K562 (cell line): Measurements from ENCODE around the gene TM2D3. TPM values are rescaled to one million over a fixed set of nuclear protein-coding genes. Genes with fewer than 3 reads are reported as not detected.

Experiments used
- ATAC-seq: fragments of 200-7000 bp; cut with Tn5 transposase; 3 replicates; pipeline ENCODE4 v1.9.1; 2020; ENCODE audit warnings: moderate library complexity
- BruUV-seq: library from RNA; stranded (reverse); fragments of 400-500 nt; replicated peaks from 2 replicates; lab custom pipeline; 2021; lab: Mats Ljungman, UMichigan
- CTCF ChIA-PET: fragments of 300-600 bp; formaldehyde crosslinking; extraction: SDS; loops from one replicate; lab custom pipeline; 2021; ENCODE audit warnings: low intra/inter-chr PET ratio; lab: Yijun Ruan, JAX
- POLR2A ChIA-PET: fragments of 300-600, 350-650 bp; sonication (Branson Sonifier 250); formaldehyde crosslinking; extraction: SDS; loops from one replicate; lab custom pipeline; 2021; ENCODE audit warnings: antibody characterized with exemption, inconsistent platforms; lab: Yijun Ruan, JAX
- DNase-seq, 4 experiments: peaks; one replicate each; pipeline versions ENCODE4 v3.0.0 to v3.0.0-alpha.2; 2011 to 2018; ENCODE audit warnings: low spot score in 3 of 4, mixed read lengths in 3 of 4; ENCODE audit errors: extremely low read depth in 1 of 4
- FAIRE-seq: peaks from 2 replicates; lab custom pipeline; 2011; peaks lifted over from hg19 to GRCh38; lab: Jason Lieb, UNC
- H2AFZ ChIP-seq: 2 replicates; pipeline ENCODE4 v1.6.0; 2011; ENCODE audit warnings: low read depth, low read length, control low read depth, inconsistent platforms
- H3K27ac ChIP-seq: fragments of 200-600 bp; 3 replicates; pipeline ENCODE4 v1.8.0; 2011; ENCODE audit warnings: low read depth, mild to moderate bottlenecking, control low read depth, inconsistent platforms, low read length, moderate library complexity, mixed read lengths; ENCODE audit errors: extremely low read depth
- H3K27me3 ChIP-seq, 2 experiments: fragments of 300-600 bp in 1 of 2; 2 replicates in 1 of 2; 3 replicates in 1 of 2; pipeline versions ENCODE4 v1.6.0 to v1.8.0; 2011; ENCODE audit warnings: inconsistent platforms in 2 of 2, low read length in 2 of 2, mild to moderate bottlenecking in 1 of 2, mixed read lengths in 1 of 2, moderate library complexity in 1 of 2; ENCODE audit not compliant: control insufficient read depth in 2 of 2, insufficient read depth in 2 of 2
- H3K36me3 ChIP-seq: fragments of 300-600 bp; 3 replicates; pipeline ENCODE4 v1.8.0; 2011; ENCODE audit warnings: mild to moderate bottlenecking, low read length, inconsistent platforms; ENCODE audit not compliant: control insufficient read depth, insufficient read depth
- H3K4me1 ChIP-seq, 2 experiments: fragments of 200-600 bp in 1 of 2; replicated peaks in 1 of 2; 2 replicates in 1 of 2; 3 replicates in 1 of 2; pipeline versions ENCODE4 v1.5.1 to v1.8.0; 2011; ENCODE audit warnings: inconsistent platforms in 2 of 2, low read length in 2 of 2, mild to moderate bottlenecking in 1 of 2, mixed read lengths in 1 of 2, moderate library complexity in 1 of 2; ENCODE audit not compliant: control insufficient read depth in 2 of 2, insufficient read depth in 2 of 2
- H3K4me2 ChIP-seq: 2 replicates; pipeline ENCODE4 v1.6.1; 2011; ENCODE audit warnings: low read length, control low read depth, inconsistent platforms, mixed read lengths; ENCODE audit not compliant: insufficient read depth
- H3K4me3 ChIP-seq: fragments of 200-600 bp; sonication (generic), shearing (Covaris generic); 2 replicates; pipeline ENCODE4 v1.5.1; 2016; ENCODE audit warnings: control low read depth, inconsistent platforms
- H3K79me2 ChIP-seq: fragments of 200-600 bp; 3 replicates; pipeline ENCODE4 v1.8.0; 2011; ENCODE audit warnings: low read length, inconsistent platforms; ENCODE audit not compliant: control insufficient read depth, insufficient read depth
- H3K9ac ChIP-seq, 2 experiments: 2 replicates each; pipeline versions ENCODE4 v1.6.0 to v1.6.1; 2011; ENCODE audit warnings: low read depth in 2 of 2, low read length in 2 of 2, control low read depth in 1 of 2, inconsistent platforms in 1 of 2, mild to moderate bottlenecking in 1 of 2, mixed read lengths in 1 of 2; ENCODE audit not compliant: insufficient read depth in 1 of 2
- H3K9me1 ChIP-seq: one replicate; pipeline ENCODE4 v1.6.0; 2011; ENCODE audit warnings: inconsistent platforms, mild to moderate bottlenecking, low read length, moderate library complexity; ENCODE audit not compliant: control insufficient read depth, insufficient read depth
- H3K9me3 ChIP-seq: replicated peaks from 2 replicates; pipeline ENCODE4 v1.5.1; 2011; ENCODE audit warnings: low read depth, low read length, inconsistent platforms; ENCODE audit not compliant: control insufficient read depth, insufficient read depth
- H4K20me1 ChIP-seq: replicated peaks from 2 replicates; pipeline ENCODE4 v1.6.1; 2011; ENCODE audit warnings: low read length, inconsistent platforms, mixed read lengths; ENCODE audit not compliant: control insufficient read depth, insufficient read depth
- CBX3 ChIP-seq, 2 experiments: IDR thresholded peaks; 1 replicate in 1 of 2; 2 replicates in 1 of 2; pipeline ENCODE4 v1.6.1; 2012; ENCODE audit warnings: inconsistent platforms in 2 of 2, low read length in 2 of 2, borderline replicate concordance in 1 of 2, control low read depth in 1 of 2
- CEBPZ ChIP-seq: fragments of 150-350 bp; IDR thresholded peaks from 2 replicates; pipeline ENCODE4 v1.6.1; 2014; ENCODE audit warnings: low read depth, mild to moderate bottlenecking, low read length, borderline replicate concordance
- FOXA3 ChIP-seq, 2 experiments: fragments of 450-650 bp in 1 of 2; sonication (generic) in 1 of 2; formaldehyde crosslinking; IDR thresholded peaks in 1 of 2; conservative IDR thresholded peaks in 1 of 2; 2 replicates each; pipeline versions ENCODE4 v1.4.0 to v1.8.0; 2020 to 2022; ENCODE audit warnings: mild to moderate bottlenecking in 2 of 2, missing genetic modification reagents in 1 of 2
- HLTF ChIP-seq: fragments of 450-650 bp; IDR thresholded peaks from 2 replicates; pipeline ENCODE4 v1.6.1; 2016
- HNRNPH1 ChIP-seq: fragments of 200-400 bp; formaldehyde crosslinking; optimal IDR thresholded peaks from 2 replicates; pipeline ENCODE3; 2017; ENCODE audit warnings: low read depth, mild to moderate bottlenecking, low read length, moderate library complexity
- RFX5 ChIP-seq: IDR thresholded peaks from 2 replicates; pipeline ENCODE4 v1.6.1; 2011; ENCODE audit warnings: low read depth, mild to moderate bottlenecking, improper control_type of control experiment, low read length
- SREBF2 ChIP-seq: sonication (generic); formaldehyde crosslinking; IDR thresholded peaks from 2 replicates; pipeline ENCODE4 v1.4.0; 2020; ENCODE audit warnings: mild to moderate bottlenecking, missing genetic modification reagents
- TAL1 ChIP-seq: fragments of 450-650 bp; IDR thresholded peaks from 2 replicates; pipeline ENCODE4 v1.6.1; 2016; ENCODE audit warnings: mild to moderate bottlenecking
- ZEB2 ChIP-seq: fragments of 450-650 bp; IDR thresholded peaks from 2 replicates; pipeline ENCODE4 v1.6.1; 2016
- WGBS: fragments of 100-300 bp; shearing (Covaris generic); methylation state at CpG from one replicate; pipeline ENCODE4 v1.1.6; 2016; ENCODE audit warnings: low coverage, mixed read lengths; ENCODE audit not compliant: insufficient coverage; ENCODE audit errors: missing lambda C conversion rate; 5-methylcytosine and 5-hydroxymethylcytosine counted together
- in situ Hi-C: fragments of 300-500 bp; cut with MboI; formaldehyde crosslinking; loops from 4 replicates; pipeline ENCODE4 v1.15.0; 2018; ENCODE audit warnings: inconsistent platforms, mixed read lengths
- intact Hi-C: fragments of 100-400 bp; cut with micrococcal nuclease; formaldehyde crosslinking; loops from 2 replicates; pipeline ENCODE4 v1.14.2; 2022
- polyA plus RNA-seq, 8 experiments: library from polyadenylated mRNA; depleted of rRNA in 4 of 8; stranded (reverse) in 5 of 8; unstranded in 3 of 8; fragments of >200 nt; fragmentation: Nextera tagmentation in 2 of 8; fragmentation: Illumina TruSeq in 1 of 8; extraction: Ambion mirVana in 2 of 8; extraction: Trizol in 1 of 8; gene quantifications; 2 replicates each; pipeline versions ENCODE4 v1.2.1 to v1.2.3, GENCODE V29; 2011 to 2014; ENCODE audit warnings: inconsistent platforms in 1 of 8, missing spikeins in 1 of 8
- total RNA-seq, 7 experiments: library from RNA; depleted of rRNA in 6 of 7; stranded (reverse); fragments of >200 nt in 6 of 7; fragmentation: Illumina TruSeq in 2 of 7; extraction: Trizol in 2 of 7; gene quantifications; 2 replicates each; pipeline versions ENCODE4 v1.2.1 to v1.2.3, GENCODE V29; 2011 to 2021; ENCODE audit warnings: low replicate concordance in 1 of 7

The TM2D3 gene
- total and polyA plus RNA-seq, 9 of the 15 experiments (the other 6 are each of a cell fraction or from before 2014, with no cell fraction given) = 16.5 to 67.9 (median 31.3) TPM

- TF ChIP-seq FOXA3 (CRISPR knock-in tag; conservative IDR thresholded peaks at IDR 0.05 in 1 of 2, IDR thresholded peaks at IDR 0.05 in 1 of 2) (no peak), HNRNPH1 (no peak)
- Histone ChIP-seq H4K20me1 (no peaks in the 10 kb centered on the region), H3K27me3 (no peaks in the 10 kb centered on the region), H3K4me3 (no peak overlapping the region), H3K9me1 (no peaks in the 10 kb centered on the region), H3K36me3 (no peaks in the 10 kb centered on the region), H3K4me2 (no peak overlapping the region), H2AFZ (no peak overlapping the region), H3K9me3 (peaks cover 10% of the 10 kb centered on the region), H3K9ac (no peak overlapping the region), H3K4me1 (no peaks in the 10 kb centered on the region; a peak in 1 of 5 replicates), H3K27ac (no peak overlapping the region), H3K79me2 (no peaks in the 10 kb centered on the region)
- no peak for ATAC-seq
- POLR2A ChIA-PET = no interaction called here
- FAIRE-seq = no peak
- BruUV-seq = no TSS peak
- intact Hi-C loops (no loop called here), in situ Hi-C loops (no loop called here)
- 54% methylated on average over 1 of the region's 1 CpG for whole genome bisulfite sequencing
- CTCF ChIA-PET = no interaction called here
- DNase-seq = no peak
These were observed 27.0 kb downstream of the TM2D3 start for GRCh38 chr15:101625184-101625583.

GRCh38 chr15:101623367-101624304 is 28.5 kb downstream of the TM2D3 start:
- CTCF ChIA-PET = no interaction called here
- peak in 2 of 4 experiments; percentile 28 to 31 for DNase-seq
- Histone ChIP-seq H3K27me3 (no peaks in the 10 kb centered on the region), H3K9me3 (peaks cover 10% of the 10 kb centered on the region), H3K9ac (no peak overlapping the region), H3K36me3 (no peaks in the 10 kb centered on the region), H3K27ac (no peak overlapping the region), H3K4me2 (no peak overlapping the region), H2AFZ (no peak overlapping the region), H3K9me1 (no peaks in the 10 kb centered on the region), H3K4me1 (no peaks in the 10 kb centered on the region; a peak in 1 of 5 replicates), H3K79me2 (no peaks in the 10 kb centered on the region), H3K4me3 (no peak overlapping the region), H4K20me1 (no peaks in the 10 kb centered on the region)
- WGBS = 26% methylated on average over 6 of the region's 6 CpGs
- in situ Hi-C loops (no loop called here), intact Hi-C loops (no loop called here)
- peak; percentile 49 for FAIRE-seq
- ATAC-seq = 0 out of 3 replicates have a peak, but pooled peaks have one; percentile 29
- POLR2A ChIA-PET = no interaction called here
- no TSS peak for BruUV-seq
- TF ChIP-seq HLTF = no peak
- no peak for TF ChIP-seq SREBF2 (CRISPR knock-in tag)
- peak; percentile 27; the same call in 1 of the 2 replicates for TF ChIP-seq TAL1
- 0 out of 2 replicates have a peak, but pooled peaks have one; percentile 33 for TF ChIP-seq ZEB2
- TF ChIP-seq CBX3 (IDR thresholded peaks at IDR 0.05; ENCODE audit: borderline replicate concordance in 1 of 2, low read length in 2 of 2) = peak in 1 of 2 experiments; percentile 81; a peak in 2 of 3 replicates
- no peak for TF ChIP-seq CEBPZ
- TF ChIP-seq RFX5 = no peak
